Natural killer cell (primary cell): ENCODE measurements around the gene MATK. TPM values are rescaled to one million over a fixed set of nuclear protein-coding genes. Genes with fewer than 3 reads are reported as not detected.

Experiments used
- ATAC-seq, 3 donors: fragments of 150-1000 bp in 2 of 3; fragments of 200-7000 bp in 1 of 3; cut with Tn5 transposase; 1 replicate in 1 of 3; 2 replicates in 2 of 3; pipeline ENCODE4 v1.10.0; 2021; ENCODE audit warnings: mild to moderate bottlenecking in 2 of 3, moderate library complexity in 2 of 3
- DNase-seq, 2 donors: peaks; one replicate each; pipeline versions ENCODE4 v3.0.0 to v3.0.0-alpha.2; 2013 to 2021; ENCODE audit warnings: mixed read lengths in 1 of 2
- H3K27ac ChIP-seq: one replicate; pipeline ENCODE4 v1.5.1; 2013; ENCODE audit warnings: mild to moderate bottlenecking, low read length
- H3K27me3 ChIP-seq: one replicate; pipeline ENCODE4 v1.6.1; 2013; ENCODE audit warnings: low read length; ENCODE audit not compliant: control insufficient read depth, insufficient read depth
- H3K36me3 ChIP-seq: one replicate; pipeline ENCODE4 v1.6.1; 2013; ENCODE audit warnings: low read length; ENCODE audit not compliant: control insufficient read depth, insufficient read depth
- H3K4me1 ChIP-seq: one replicate; pipeline ENCODE4 v1.6.1; 2013; ENCODE audit warnings: low read length; ENCODE audit not compliant: control insufficient read depth, insufficient read depth
- H3K4me3 ChIP-seq: one replicate; pipeline ENCODE4 v1.5.1; 2013; ENCODE audit warnings: low read length
- H3K9me3 ChIP-seq: one replicate; pipeline ENCODE4 v1.6.1; 2013; ENCODE audit warnings: low read length; ENCODE audit not compliant: control insufficient read depth, insufficient read depth
- H3K27ac Mint-ChIP-seq, 2 donors: one replicate each; pipeline ENCODE4 v1.8.0; 2022; ENCODE audit warnings: mild to moderate bottlenecking in 2 of 2, mixed read lengths in 2 of 2, moderate library complexity in 1 of 2
- H3K27me3 Mint-ChIP-seq, 2 donors: one replicate each; pipeline ENCODE4 v1.8.0; 2022; ENCODE audit warnings: low read depth in 2 of 2, mixed read lengths in 2 of 2
- H3K36me3 Mint-ChIP-seq: one replicate; pipeline ENCODE4 v1.8.0; 2022; ENCODE audit warnings: mixed read lengths
- H3K4me1 Mint-ChIP-seq, 2 donors: one replicate each; pipeline ENCODE4 v1.8.0; 2022; ENCODE audit warnings: mixed read lengths in 2 of 2
- H3K4me3 Mint-ChIP-seq: one replicate; pipeline ENCODE4 v1.8.0; 2022; ENCODE audit warnings: mild to moderate bottlenecking, moderate library complexity, mixed read lengths
- H3K9me3 Mint-ChIP-seq, 2 donors: one replicate each; pipeline ENCODE4 v1.8.0; 2022; ENCODE audit warnings: mixed read lengths in 2 of 2
- WGBS: methylation state at CpG from one replicate; pipeline ENCODE4 v1.1.7; 2013; ENCODE audit warnings: missing lambda C conversion rate; ENCODE audit not compliant: insufficient coverage; 5-methylcytosine and 5-hydroxymethylcytosine counted together
- intact Hi-C: fragments of 100-400 bp; cut with micrococcal nuclease; formaldehyde crosslinking; loops from one replicate; pipeline ENCODE4 v1.14.2; 2022
- total RNA-seq, 4 donors: library from RNA; stranded (reverse); fragments of 120-200 nt in 1 of 4; gene quantifications; one replicate each; pipeline versions ENCODE4 v1.2.3 to v1.2.4, GENCODE V29; 2013 to 2022
- TF ChIP-seq, protein P1 (sequence below): fragments of 200-600 bp; IDR thresholded peaks from one replicate; pipeline ENCODE4 v1.8.0; 2022; ENCODE audit warnings: antibody characterized with exemption

MATK gene
- total RNA-seq, 3 donors from 2014 or later (not counting 1 experiment from before 2014, with no cell fraction given) = 269 to 353 (median 317) TPM

DNA sequence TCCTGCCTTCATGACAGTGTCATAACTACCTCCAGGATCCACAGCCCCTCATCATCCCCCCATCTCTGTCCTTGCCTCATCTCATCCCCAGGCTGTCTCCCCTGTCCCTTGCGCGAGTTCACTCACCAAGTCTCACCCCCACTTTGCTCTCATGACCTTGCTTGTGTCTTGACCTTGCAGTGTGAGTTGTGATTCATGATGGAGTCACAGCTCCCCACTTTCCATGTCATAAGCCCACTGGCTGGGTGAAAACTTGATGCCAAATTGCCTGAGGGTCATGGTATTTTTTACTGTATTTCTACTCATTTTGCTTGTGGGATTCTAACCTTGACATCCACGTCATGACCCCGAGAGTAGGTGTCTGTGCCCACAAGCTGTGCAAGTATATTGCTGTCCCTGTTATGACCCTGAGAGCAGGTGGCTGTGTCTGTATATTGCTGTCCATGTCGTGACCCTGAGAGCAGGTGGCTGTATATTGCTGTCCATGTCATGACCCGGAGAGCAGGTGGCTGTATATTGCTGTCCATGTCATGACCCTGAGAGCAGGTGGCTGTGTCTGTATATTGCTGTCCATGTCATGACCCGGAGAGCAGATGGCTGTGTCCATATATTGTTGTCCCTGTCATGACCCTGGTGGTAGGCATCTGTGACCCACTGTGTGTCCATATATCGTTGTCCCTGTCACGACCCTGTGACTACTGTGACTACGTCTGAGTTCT is 48.5 kb downstream of the MATK start:
- no peak overlapping the region for H3K27ac Mint-ChIP-seq

DNA sequence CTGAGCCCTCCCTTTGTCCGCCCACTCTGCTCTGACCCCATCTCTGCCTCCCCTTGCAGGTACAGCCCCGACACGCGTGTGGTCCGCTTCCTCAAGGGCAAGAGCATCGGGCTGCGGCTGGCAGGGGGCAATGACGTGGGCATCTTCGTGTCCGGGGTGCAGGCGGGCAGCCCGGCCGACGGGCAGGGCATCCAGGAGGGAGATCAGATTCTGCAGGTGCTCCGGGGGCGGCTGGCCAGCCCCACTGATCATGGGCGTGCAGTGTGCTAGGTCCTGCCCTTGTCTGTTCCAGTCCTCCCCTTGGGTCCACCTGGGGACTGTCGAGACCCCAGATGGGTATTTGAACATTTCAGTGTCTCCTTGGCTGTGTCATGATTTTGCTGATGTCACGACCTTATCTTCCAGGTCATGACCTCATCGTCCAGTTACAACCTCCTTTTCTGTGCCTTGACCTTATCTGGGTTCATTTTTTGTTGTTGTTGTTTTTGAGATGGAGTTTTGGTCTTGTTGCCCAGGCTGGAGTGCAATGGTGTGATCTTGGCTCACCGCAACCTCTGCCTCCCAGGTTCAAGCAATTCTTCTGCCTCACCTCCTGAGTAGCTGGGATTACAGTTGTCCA is 50.0 kb downstream of the MATK start:
- Histone ChIP-seq H3K9me3 (no peaks in the 10 kb centered on the region), H3K36me3 (no peaks in the 10 kb centered on the region), H3K27me3 (no peaks in the 10 kb centered on the region), H3K27ac (no peak overlapping the region), H3K4me3 (no peak overlapping the region), H3K4me1 (no peaks in the 10 kb centered on the region)
- no peaks in the 10 kb centered on the region for H3K9me3 Mint-ChIP-seq
- DNase-seq (no peak), ATAC-seq (no peak)
- 88% methylated on average over 21 of the region's 21 CpGs for WGBS
- no peaks in the 10 kb centered on the region for H3K36me3 Mint-ChIP-seq
- H3K27ac Mint-ChIP-seq = no peak overlapping the region
- no peaks in the 10 kb centered on the region for H3K27me3 Mint-ChIP-seq
- no peaks in the 10 kb centered on the region for H3K4me1 Mint-ChIP-seq
- TF ChIP-seq, protein P1, sequence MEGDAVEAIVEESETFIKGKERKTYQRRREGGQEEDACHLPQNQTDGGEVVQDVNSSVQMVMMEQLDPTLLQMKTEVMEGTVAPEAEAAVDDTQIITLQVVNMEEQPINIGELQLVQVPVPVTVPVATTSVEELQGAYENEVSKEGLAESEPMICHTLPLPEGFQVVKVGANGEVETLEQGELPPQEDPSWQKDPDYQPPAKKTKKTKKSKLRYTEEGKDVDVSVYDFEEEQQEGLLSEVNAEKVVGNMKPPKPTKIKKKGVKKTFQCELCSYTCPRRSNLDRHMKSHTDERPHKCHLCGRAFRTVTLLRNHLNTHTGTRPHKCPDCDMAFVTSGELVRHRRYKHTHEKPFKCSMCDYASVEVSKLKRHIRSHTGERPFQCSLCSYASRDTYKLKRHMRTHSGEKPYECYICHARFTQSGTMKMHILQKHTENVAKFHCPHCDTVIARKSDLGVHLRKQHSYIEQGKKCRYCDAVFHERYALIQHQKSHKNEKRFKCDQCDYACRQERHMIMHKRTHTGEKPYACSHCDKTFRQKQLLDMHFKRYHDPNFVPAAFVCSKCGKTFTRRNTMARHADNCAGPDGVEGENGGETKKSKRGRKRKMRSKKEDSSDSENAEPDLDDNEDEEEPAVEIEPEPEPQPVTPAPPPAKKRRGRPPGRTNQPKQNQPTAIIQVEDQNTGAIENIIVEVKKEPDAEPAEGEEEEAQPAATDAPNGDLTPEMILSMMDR = no peak
- intact Hi-C loops = no loop called here
- H3K4me3 Mint-ChIP-seq = no peak overlapping the region

More for the DNA sequence above, 48.5 kb downstream of the MATK start:
- H3K4me1 ChIP-seq = no peaks in the 10 kb centered on the region
- H3K4me3 ChIP-seq = no peak overlapping the region
- Mint-ChIP-seq H3K9me3 (no peaks in the 10 kb centered on the region), H3K4me3 (no peak overlapping the region), H3K27me3 (no peaks in the 10 kb centered on the region), H3K36me3 (no peaks in the 10 kb centered on the region), H3K4me1 (no peaks in the 10 kb centered on the region)
- 91% methylated on average over 8 of the region's 10 CpGs for whole genome bisulfite sequencing
- intact Hi-C loops = no loop called here
- no peaks in the 10 kb centered on the region for H3K27me3 ChIP-seq
- H3K27ac ChIP-seq = no peak overlapping the region
- H3K9me3 ChIP-seq = no peaks in the 10 kb centered on the region
- no peak for ATAC-seq
- TF ChIP-seq, protein P1 = no peak
- DNase-seq = no peak
- H3K36me3 ChIP-seq = no peaks in the 10 kb centered on the region

DNA sequence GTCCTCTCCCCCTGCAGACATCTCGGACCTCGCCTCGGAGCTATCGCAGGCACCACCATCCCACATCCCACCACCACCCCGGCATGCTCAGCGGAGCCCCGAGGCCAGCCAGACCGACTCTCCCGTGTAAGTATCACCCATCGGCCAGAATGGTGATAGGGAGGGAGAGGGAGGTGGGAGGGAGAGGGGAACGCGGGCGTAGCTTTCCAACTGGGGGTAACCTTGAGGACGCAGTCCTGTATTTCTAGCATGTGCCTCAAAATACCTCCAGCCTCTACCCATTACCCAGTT is 51.9 kb downstream of the MATK start:
- H3K36me3 Mint-ChIP-seq = no peaks in the 10 kb centered on the region
- Histone ChIP-seq H3K27me3 (no peaks in the 10 kb centered on the region), H3K4me3 (no peak overlapping the region), H3K4me1 (no peaks in the 10 kb centered on the region), H3K9me3 (no peaks in the 10 kb centered on the region), H3K36me3 (no peaks in the 10 kb centered on the region), H3K27ac (no peak overlapping the region)
- no peaks in the 10 kb centered on the region for H3K4me1 Mint-ChIP-seq
- no peak for DNase-seq
- no peak for ATAC-seq
- H3K27me3 Mint-ChIP-seq = peaks cover 0 to 3% of the 10 kb centered on the region in 2 donors
- no peaks in the 10 kb centered on the region for H3K9me3 Mint-ChIP-seq
- intact Hi-C loops = no loop called here
- no peak overlapping the region for H3K27ac Mint-ChIP-seq
- no peak overlapping the region for H3K4me3 Mint-ChIP-seq
- 97% methylated on average over 12 of the region's 14 CpGs for WGBS
- TF ChIP-seq, protein P1 = no peak
